Esophagus squamous epithelium (tissue), 5 donors: ENCODE measurements around the gene ZC3HAV1L. TPM values are rescaled to one million over a fixed set of nuclear protein-coding genes. Genes with fewer than 3 reads are reported as not detected.

ENCODE experiments used
- DNase-seq: peaks from one replicate; lab custom pipeline; 2025; lab: John Stamatoyannopoulos, UW
- H3K27ac ChIP-seq, 4 donors: fragments of 200-600 bp; sonication (generic); one replicate each; pipeline ENCODE4 v1.5.1; 2016 to 2019; ENCODE audit warnings: mild to moderate bottlenecking in 1 of 4
- H3K27me3 ChIP-seq, 4 donors: fragments of 200-600 bp; sonication (generic); 1 replicate in 3 of 4; 2 replicates in 1 of 4; pipeline versions ENCODE4 v1.5.1 to v1.6.0; 2017 to 2021; ENCODE audit warnings: antibody characterized with exemption in 1 of 4
- H3K36me3 ChIP-seq, 3 donors: fragments of 200-600 bp; sonication (generic); one replicate each; pipeline ENCODE4 v1.5.1; 2016 to 2019
- H3K4me1 ChIP-seq, 3 donors: fragments of 200-600 bp; sonication (generic); one replicate each; pipeline ENCODE4 v1.5.1; 2017 to 2019
- H3K4me3 ChIP-seq, 4 donors: fragments of 200-600 bp; sonication (generic); 1 replicate in 3 of 4; 2 replicates in 1 of 4; pipeline ENCODE4 v1.5.1; 2016 to 2019; ENCODE audit warnings: mild to moderate bottlenecking in 2 of 4, moderate library complexity in 1 of 4
- H3K9me3 ChIP-seq, 3 donors: fragments of 200-600 bp; sonication (generic); one replicate each; pipeline ENCODE4 v1.5.1; 2016 to 2019
- CTCF ChIP-seq, 6 experiments: fragments of 450-650 bp in 4 of 6; fragments of 200-600 bp in 2 of 6; sonication (generic) in 2 of 6; IDR thresholded peaks; one replicate each; pipeline ENCODE4 v1.5.1; 2016 to 2019; ENCODE audit warnings: antibody characterized with exemption in 6 of 6, mild to moderate bottlenecking in 4 of 6, moderate library complexity in 4 of 6
- POLR2A ChIP-seq, 4 donors: fragments of 450-650 bp; IDR thresholded peaks; one replicate each; pipeline ENCODE4 v1.6.1; 2017; ENCODE audit warnings: antibody characterized with exemption in 4 of 4, mild to moderate bottlenecking in 4 of 4, moderate library complexity in 3 of 4
- WGBS, 2 donors: methylation state at CpG; one replicate each; pipeline ENCODE4 v1.1.5; 2018; 5-methylcytosine and 5-hydroxymethylcytosine counted together
- intact Hi-C: fragments of 100-400 bp; cut with DNase I; formaldehyde crosslinking; loops from one replicate; pipeline ENCODE4 v1.15.0; 2022
- total RNA-seq, 4 donors: library from RNA; depleted of rRNA; stranded (reverse); fragments of >200 nt; gene quantifications; one replicate each; pipeline ENCODE4 v1.1.0, GENCODE V29; 2016
- donor health status: DM: yes; HTN: yes; CAD: no.

ZC3HAV1L gene
- total RNA-seq, 4 donors from 2014 or later = 12.5 to 24.0 (median 14.9) TPM

- 38 to 41% methylated on average over 2 of the region's 2 CpGs for WGBS, 2 donors
- Histone ChIP-seq H3K27me3 (no peaks in the 10 kb centered on the region), H3K36me3 (peaks cover 4 to 99% (median 34%) of the 10 kb centered on the region in 3 donors), H3K27ac (no peak overlapping the region), H3K4me3 (no peak overlapping the region), H3K9me3 (no peaks in the 10 kb centered on the region), H3K4me1 (no peaks in the 10 kb centered on the region)
- DNase-seq = no peak
- intact Hi-C loops = no loop called here
- TF ChIP-seq POLR2A (IDR thresholded peaks at IDR 0.05) = no peak
- no peak for TF ChIP-seq CTCF (IDR thresholded peaks at IDR 0.05)
These were observed 18.3 kb upstream of the ZC3HAV1L start for GRCh38 chr7:139054101-139054500.

GRCh38 chr7:139051655-139052054 is 15.8 kb upstream of the ZC3HAV1L start:
- intact Hi-C loops = no loop called here
- H3K36me3 ChIP-seq = peaks cover 4 to 100% (median 35%) of the 10 kb centered on the region in 3 donors

GRCh38 chr7:139049936-139050335 is 14.1 kb upstream of the ZC3HAV1L start:
- 100% methylated on average over 1 of the region's 1 CpG for WGBS, 2 donors
- peaks cover 4 to 100% (median 37%) of the 10 kb centered on the region in 3 donors for H3K36me3 ChIP-seq
- intact Hi-C loops = no loop called here
- DNase-seq = no peak
- no peaks in the 10 kb centered on the region for H3K9me3 ChIP-seq
- TF ChIP-seq CTCF (IDR thresholded peaks at IDR 0.05) = no peak
- TF ChIP-seq POLR2A (IDR thresholded peaks at IDR 0.05) = no peak
- no peak overlapping the region for H3K27ac ChIP-seq
- H3K27me3 ChIP-seq = no peaks in the 10 kb centered on the region
- H3K4me3 ChIP-seq = no peak overlapping the region
- H3K4me1 ChIP-seq = no peaks in the 10 kb centered on the region

More at GRCh38 chr7:139051655-139052054, 15.8 kb upstream of the ZC3HAV1L start:
- Histone ChIP-seq H3K4me1 (no peaks in the 10 kb centered on the region), H3K9me3 (no peaks in the 10 kb centered on the region), H3K27me3 (no peaks in the 10 kb centered on the region), H3K4me3 (no peak overlapping the region), H3K27ac (no peak overlapping the region)
- TF ChIP-seq POLR2A (IDR thresholded peaks at IDR 0.05) (no peak), CTCF (IDR thresholded peaks at IDR 0.05) (no peak)
- no peak for DNase-seq

- H3K27me3 ChIP-seq = no peaks in the 10 kb centered on the region
- no peak overlapping the region for H3K4me3 ChIP-seq
- no peaks in the 10 kb centered on the region for H3K9me3 ChIP-seq
- H3K4me1 ChIP-seq = no peaks in the 10 kb centered on the region
- TF ChIP-seq CTCF (IDR thresholded peaks at IDR 0.05) (no peak), POLR2A (IDR thresholded peaks at IDR 0.05) (no peak)
- peaks cover 2 to 98% (median 29%) of the 10 kb centered on the region in 3 donors for H3K36me3 ChIP-seq
- no peak for DNase-seq
- H3K27ac ChIP-seq = no peak overlapping the region
- intact Hi-C loops = no loop called here
- 70 to 73% methylated on average over 7 of the region's 7 CpGs for WGBS, 2 donors
These were observed 13.3 kb upstream of the ZC3HAV1L start for GRCh38 chr7:139049111-139049510.

- no peaks in the 10 kb centered on the region for H3K9me3 ChIP-seq
- intact Hi-C loops = no loop called here
- H3K4me3 ChIP-seq = no peak overlapping the region
- no peak overlapping the region for H3K27ac ChIP-seq
- no peaks in the 10 kb centered on the region for H3K27me3 ChIP-seq
- WGBS, 2 donors = 56 to 71% methylated on average over 3 of the region's 3 CpGs
- TF ChIP-seq POLR2A (IDR thresholded peaks at IDR 0.05) = no peak
- no peak for TF ChIP-seq CTCF (IDR thresholded peaks at IDR 0.05)
- DNase-seq = no peak
- H3K4me1 ChIP-seq = no peaks in the 10 kb centered on the region
- peaks cover 0 to 98% (median 20%) of the 10 kb centered on the region in 3 donors for H3K36me3 ChIP-seq
These were observed 12.1 kb upstream of the ZC3HAV1L start for GRCh38 chr7:139047970-139048369.
